Temporal lobe (tissue), 1 donor: Measurements from ENCODE around the gene PRODH. TPM values are rescaled to one million over a fixed set of nuclear protein-coding genes. Genes with fewer than 3 reads are reported as not detected.

Source experiments
- total RNA-seq: library from RNA; depleted of rRNA; stranded (reverse); fragments of >200 nt; gene quantifications from one replicate; pipeline ENCODE4 v1.2.3, GENCODE V29; 2014

The PRODH gene
- total RNA-seq, 1 donor from 2014 or later = 0.74 TPM

Other genes starting within 250 kb of the PRODH start
- gene DGCR6, start 30.0 kb downstream of the PRODH start, total RNA-seq = 6.4 TPM
- gene DGCR2, start 186.1 kb upstream of the PRODH start, total RNA-seq = 55.8 TPM
- gene TSSK2, start 195.0 kb upstream of the PRODH start, total RNA-seq = not detected
- gene ESS2, start 208.4 kb upstream of the PRODH start, total RNA-seq = 9.1 TPM
- 0.49 TPM for gene GSC2, start 214.0 kb upstream of the PRODH start, total RNA-seq
- 26.3 TPM for gene SLC25A1, start 242.4 kb upstream of the PRODH start, total RNA-seq